Activated CD4-positive, alpha-beta T cell treated with anti-CD3 and anti-CD28 coated beads, Interleukin-2, Interleukin-6, amounts not matched to agents 100 ng/mL and 50 ng/mL, durations not matched to agents 16 hours and 8 hours (primary cell): Measurements from ENCODE around the gene OR13C4.
"Not testable (repeated sequence)": the region's sequence is repeated elsewhere in the genome, so short reads cannot be mapped to it uniquely, and the experiment has no call there.

Source experiments
- DNase-seq: peaks from one replicate; pipeline ENCODE4 v3.0.0-alpha.2; 2020

Gene OR13C4

GRCh38 chr9:104527109-104527508 lies at the start of gene OR13C4:
TSS of gene OR13C4 (minus strand) at chr9:104527209. CDS start at chr9:104527209, 0 bp downstream.
- DNase-seq = no peak

GRCh38 chr9:104575456-104575855 lies 48.4 kb upstream of the OR13C4 start:
- DNase-seq = no peak

GRCh38 chr9:104572612-104573011 lies 45.6 kb upstream of the OR13C4 start:
- DNase-seq = no peak

- DNase-seq = no peak
Measured at GRCh38 chr9:104568868-104569267, 41.9 kb upstream of the OR13C4 start, which contains the start of gene OR13C8. TSS of gene OR13C8 (plus strand) at chr9:104569168. CDS start at chr9:104569168, 0 bp downstream.

- DNase-seq = no peak
Measured at GRCh38 chr9:104564358-104564757, 37.3 kb upstream of the OR13C4 start.

- DNase-seq = no peak
Measured at GRCh38 chr9:104556830-104557634, 30.0 kb upstream of the OR13C4 start.

- no peak for DNase-seq
Measured at GRCh38 chr9:104555521-104555920, 28.5 kb upstream of the OR13C4 start.

- no peak for DNase-seq
Measured at GRCh38 chr9:104553261-104553660, 26.3 kb upstream of the OR13C4 start.

- no peak for DNase-seq
Measured at GRCh38 chr9:104544644-104545043, 17.6 kb upstream of the OR13C4 start.

- no peak for DNase-seq
Measured at GRCh38 chr9:104539275-104539674, 12.3 kb upstream of the OR13C4 start.

- no peak for DNase-seq
Measured at GRCh38 chr9:104536756-104537155, 9.7 kb upstream of the OR13C4 start, which contains the start of gene OR13C3. TSS of gene OR13C3 (minus strand) at chr9:104536856. CDS start at chr9:104536723, 133 bp downstream.

- not testable (repeated sequence) for DNase-seq
Measured at GRCh38 chr9:104520241-104520640, 6.8 kb downstream of the OR13C4 start.

- DNase-seq = no peak
Measured at GRCh38 chr9:104514901-104515300, 12.1 kb downstream of the OR13C4 start.

GRCh38 chr9:104506565-104506964 lies 20.4 kb downstream of the OR13C4 start:
- no peak for DNase-seq

- DNase-seq = no peak
Measured at GRCh38 chr9:104503963-104504362, 23.0 kb downstream of the OR13C4 start, which contains the start of gene OR13F1. TSS of gene OR13F1 (plus strand) at chr9:104504263. CDS start at chr9:104504263, 0 bp downstream.

- no peak for DNase-seq
Measured at GRCh38 chr9:104503440-104503839, 23.6 kb downstream of the OR13C4 start.

GRCh38 chr9:104494808-104495207 lies 32.2 kb downstream of the OR13C4 start:
- no peak for DNase-seq

GRCh38 chr9:104485014-104485413 lies 42.0 kb downstream of the OR13C4 start:
- no peak for DNase-seq

- DNase-seq = no peak
Measured at GRCh38 chr9:104482921-104483570, 44.0 kb downstream of the OR13C4 start.
